Measurements from ENCODE around the gene BSDC1. TPM values are rescaled to one million over a fixed set of nuclear protein-coding genes. Genes with fewer than 3 reads are reported as not detected.

The BSDC1 gene
- total and polyA plus RNA-seq, 2 experiments from 2014 or later, result 22.7 to 50.7 TPM

DNA sequence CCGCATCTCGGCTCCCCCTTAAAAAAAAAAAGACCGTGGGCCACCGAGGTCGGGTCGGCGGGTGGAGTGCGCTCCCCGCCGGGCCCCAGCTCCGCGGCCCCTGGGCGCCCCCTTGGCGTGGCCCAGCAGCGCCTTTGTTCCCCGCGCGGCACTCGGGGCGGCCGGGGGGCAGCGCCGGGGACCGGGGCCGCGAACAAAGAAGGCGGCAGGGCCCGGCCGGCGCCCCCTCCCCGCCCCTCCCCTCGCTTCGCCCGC lies 58.8 kb downstream of the BSDC1 start:
- TF ChIP-seq NANOG (IDR thresholded peaks at IDR 0.05; ENCODE audit: borderline replicate concordance) (no peak), CREB1 (CRISPR knock-in tag; IDR thresholded peaks at IDR 0.05; ENCODE audit: low read depth) (no peak), EZH2phosphoT487 (IDR thresholded peaks at IDR 0.05; ENCODE audit: unreplicated experiment) (no peak), ZNF331 (CRISPR knock-in tag; IDR thresholded peaks at IDR 0.05; ENCODE audit: low read depth) (no peak), POLR2AphosphoS5 (IDR thresholded peaks at IDR 0.05; ENCODE audit: low read depth) (no peak), JUNB (IDR thresholded peaks at IDR 0.05; ENCODE audit: unreplicated experiment) (no peak), EZH2 (IDR thresholded peaks at IDR 0.05; ENCODE audit: low read depth, unreplicated experiment) (no peak), ETS1 (IDR thresholded peaks at IDR 0.05) (no peak), ZNF114 (CRISPR knock-in tag; IDR thresholded peaks at IDR 0.05) (no peak), STAT1 (IDR thresholded peaks at IDR 0.05; ENCODE audit: unreplicated experiment) (no peak), ZNF462 (CRISPR knock-in tag; IDR thresholded peaks at IDR 0.05) (no peak)
- TF ChIP-seq, protein P1, sequence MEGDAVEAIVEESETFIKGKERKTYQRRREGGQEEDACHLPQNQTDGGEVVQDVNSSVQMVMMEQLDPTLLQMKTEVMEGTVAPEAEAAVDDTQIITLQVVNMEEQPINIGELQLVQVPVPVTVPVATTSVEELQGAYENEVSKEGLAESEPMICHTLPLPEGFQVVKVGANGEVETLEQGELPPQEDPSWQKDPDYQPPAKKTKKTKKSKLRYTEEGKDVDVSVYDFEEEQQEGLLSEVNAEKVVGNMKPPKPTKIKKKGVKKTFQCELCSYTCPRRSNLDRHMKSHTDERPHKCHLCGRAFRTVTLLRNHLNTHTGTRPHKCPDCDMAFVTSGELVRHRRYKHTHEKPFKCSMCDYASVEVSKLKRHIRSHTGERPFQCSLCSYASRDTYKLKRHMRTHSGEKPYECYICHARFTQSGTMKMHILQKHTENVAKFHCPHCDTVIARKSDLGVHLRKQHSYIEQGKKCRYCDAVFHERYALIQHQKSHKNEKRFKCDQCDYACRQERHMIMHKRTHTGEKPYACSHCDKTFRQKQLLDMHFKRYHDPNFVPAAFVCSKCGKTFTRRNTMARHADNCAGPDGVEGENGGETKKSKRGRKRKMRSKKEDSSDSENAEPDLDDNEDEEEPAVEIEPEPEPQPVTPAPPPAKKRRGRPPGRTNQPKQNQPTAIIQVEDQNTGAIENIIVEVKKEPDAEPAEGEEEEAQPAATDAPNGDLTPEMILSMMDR (conservative IDR thresholded peaks at IDR 0.05; ENCODE audit: low read depth in 2 of 2), result no peak
- TF ChIP-seq, protein P2, sequence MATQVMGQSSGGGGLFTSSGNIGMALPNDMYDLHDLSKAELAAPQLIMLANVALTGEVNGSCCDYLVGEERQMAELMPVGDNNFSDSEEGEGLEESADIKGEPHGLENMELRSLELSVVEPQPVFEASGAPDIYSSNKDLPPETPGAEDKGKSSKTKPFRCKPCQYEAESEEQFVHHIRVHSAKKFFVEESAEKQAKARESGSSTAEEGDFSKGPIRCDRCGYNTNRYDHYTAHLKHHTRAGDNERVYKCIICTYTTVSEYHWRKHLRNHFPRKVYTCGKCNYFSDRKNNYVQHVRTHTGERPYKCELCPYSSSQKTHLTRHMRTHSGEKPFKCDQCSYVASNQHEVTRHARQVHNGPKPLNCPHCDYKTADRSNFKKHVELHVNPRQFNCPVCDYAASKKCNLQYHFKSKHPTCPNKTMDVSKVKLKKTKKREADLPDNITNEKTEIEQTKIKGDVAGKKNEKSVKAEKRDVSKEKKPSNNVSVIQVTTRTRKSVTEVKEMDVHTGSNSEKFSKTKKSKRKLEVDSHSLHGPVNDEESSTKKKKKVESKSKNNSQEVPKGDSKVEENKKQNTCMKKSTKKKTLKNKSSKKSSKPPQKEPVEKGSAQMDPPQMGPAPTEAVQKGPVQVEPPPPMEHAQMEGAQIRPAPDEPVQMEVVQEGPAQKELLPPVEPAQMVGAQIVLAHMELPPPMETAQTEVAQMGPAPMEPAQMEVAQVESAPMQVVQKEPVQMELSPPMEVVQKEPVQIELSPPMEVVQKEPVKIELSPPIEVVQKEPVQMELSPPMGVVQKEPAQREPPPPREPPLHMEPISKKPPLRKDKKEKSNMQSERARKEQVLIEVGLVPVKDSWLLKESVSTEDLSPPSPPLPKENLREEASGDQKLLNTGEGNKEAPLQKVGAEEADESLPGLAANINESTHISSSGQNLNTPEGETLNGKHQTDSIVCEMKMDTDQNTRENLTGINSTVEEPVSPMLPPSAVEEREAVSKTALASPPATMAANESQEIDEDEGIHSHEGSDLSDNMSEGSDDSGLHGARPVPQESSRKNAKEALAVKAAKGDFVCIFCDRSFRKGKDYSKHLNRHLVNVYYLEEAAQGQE (IDR thresholded peaks at IDR 0.05; ENCODE audit: unreplicated experiment), result no peak
- Histone ChIP-seq H4K20me1 (replicated peaks; ENCODE audit: insufficient read depth) (peaks cover 32% of the 10 kb centered on the region), H3K27ac (ENCODE audit: low read depth) (peak overlapping the region; percentile 81; the same call in 1 of the 2 replicates), H3K4me2 (peak overlapping the region; percentile 98), H3K36me3 (ENCODE audit: insufficient read depth) (no peaks in the 10 kb centered on the region; the same call in none of the 2 replicates), H3K9me2 (ENCODE audit: insufficient read depth) (no peaks in the 10 kb centered on the region), H3F3A (replicated peaks; ENCODE audit: low read depth) (peaks cover 32% of the 10 kb centered on the region), H3K4me1 (ENCODE audit: insufficient read depth) (peaks cover 34% of the 10 kb centered on the region), H3K4me3 (peak overlapping the region; percentile 95), H3K27me3 (ENCODE audit: insufficient read depth) (peaks cover 7% of the 10 kb centered on the region; the same call in 1 of the 2 replicates), H3K79me2 (replicated peaks; ENCODE audit: insufficient read depth) (peaks cover 18% of the 10 kb centered on the region), H2AFZ (no peak overlapping the region)
- Mint-ChIP-seq H3K36me3 (ENCODE audit: low read depth) (peaks cover 47% of the 10 kb centered on the region), H3K27ac (no peak overlapping the region), H3K27me3 (ENCODE audit: insufficient read depth, low read depth, poor library complexity) (peaks cover 42% of the 10 kb centered on the region), H3K9me3 (peaks cover 5% of the 10 kb centered on the region; the same call in 2 of the 3 replicates), H3K4me3 (peak overlapping the region; percentile 96; the same call in 2 of the 3 replicates), H3K4me1 (peaks cover 49% of the 10 kb centered on the region)
- DNase-seq (ENCODE audit: low spot score) (no peak), ATAC-seq (no peak; the same call in 2 of the 3 replicates)

Data from GM23338 (cell line).